K562 (cell line): Measurements from ENCODE around the gene TMEM191C. TPM values are rescaled to one million over a fixed set of nuclear protein-coding genes. Genes with fewer than 3 reads are reported as not detected.
"Not testable (repeated sequence)": the region's sequence is repeated elsewhere in the genome, so short reads cannot be mapped to it uniquely, and the experiment has no call there.

Experiments
- ATAC-seq: fragments of 200-7000 bp; cut with Tn5 transposase; 3 replicates; pipeline ENCODE4 v1.9.1; 2020; ENCODE audit warnings: moderate library complexity
- BruUV-seq: library from RNA; stranded (reverse); fragments of 400-500 nt; replicated peaks from 2 replicates; lab custom pipeline; 2021; lab: Mats Ljungman, UMichigan
- CTCF ChIA-PET: fragments of 300-600 bp; formaldehyde crosslinking; extraction: SDS; loops from one replicate; lab custom pipeline; 2021; ENCODE audit warnings: low intra/inter-chr PET ratio; lab: Yijun Ruan, JAX
- POLR2A ChIA-PET: fragments of 300-600, 350-650 bp; sonication (Branson Sonifier 250); formaldehyde crosslinking; extraction: SDS; loops from one replicate; lab custom pipeline; 2021; ENCODE audit warnings: antibody characterized with exemption, inconsistent platforms; lab: Yijun Ruan, JAX
- DNase-seq, 4 experiments: peaks; one replicate each; pipeline versions ENCODE4 v3.0.0 to v3.0.0-alpha.2; 2011 to 2018; ENCODE audit warnings: low spot score in 3 of 4, mixed read lengths in 3 of 4; ENCODE audit errors: extremely low read depth in 1 of 4
- FAIRE-seq: peaks from 2 replicates; lab custom pipeline; 2011; peaks lifted over from hg19 to GRCh38; lab: Jason Lieb, UNC
- H2AFZ ChIP-seq: 2 replicates; pipeline ENCODE4 v1.6.0; 2011; ENCODE audit warnings: low read depth, low read length, control low read depth, inconsistent platforms
- H3K27ac ChIP-seq: fragments of 200-600 bp; 3 replicates; pipeline ENCODE4 v1.8.0; 2011; ENCODE audit warnings: low read depth, mild to moderate bottlenecking, control low read depth, inconsistent platforms, low read length, moderate library complexity, mixed read lengths; ENCODE audit errors: extremely low read depth
- H3K27me3 ChIP-seq, 2 experiments: fragments of 300-600 bp in 1 of 2; 2 replicates in 1 of 2; 3 replicates in 1 of 2; pipeline versions ENCODE4 v1.6.0 to v1.8.0; 2011; ENCODE audit warnings: inconsistent platforms in 2 of 2, low read length in 2 of 2, mild to moderate bottlenecking in 1 of 2, mixed read lengths in 1 of 2, moderate library complexity in 1 of 2; ENCODE audit not compliant: control insufficient read depth in 2 of 2, insufficient read depth in 2 of 2
- H3K36me3 ChIP-seq: fragments of 300-600 bp; 3 replicates; pipeline ENCODE4 v1.8.0; 2011; ENCODE audit warnings: mild to moderate bottlenecking, low read length, inconsistent platforms; ENCODE audit not compliant: control insufficient read depth, insufficient read depth
- H3K4me1 ChIP-seq, 2 experiments: fragments of 200-600 bp in 1 of 2; replicated peaks in 1 of 2; 2 replicates in 1 of 2; 3 replicates in 1 of 2; pipeline versions ENCODE4 v1.5.1 to v1.8.0; 2011; ENCODE audit warnings: inconsistent platforms in 2 of 2, low read length in 2 of 2, mild to moderate bottlenecking in 1 of 2, mixed read lengths in 1 of 2, moderate library complexity in 1 of 2; ENCODE audit not compliant: control insufficient read depth in 2 of 2, insufficient read depth in 2 of 2
- H3K4me2 ChIP-seq: 2 replicates; pipeline ENCODE4 v1.6.1; 2011; ENCODE audit warnings: low read length, control low read depth, inconsistent platforms, mixed read lengths; ENCODE audit not compliant: insufficient read depth
- H3K4me3 ChIP-seq: fragments of 200-600 bp; sonication (generic), shearing (Covaris generic); 2 replicates; pipeline ENCODE4 v1.5.1; 2016; ENCODE audit warnings: control low read depth, inconsistent platforms
- H3K79me2 ChIP-seq: fragments of 200-600 bp; 3 replicates; pipeline ENCODE4 v1.8.0; 2011; ENCODE audit warnings: low read length, inconsistent platforms; ENCODE audit not compliant: control insufficient read depth, insufficient read depth
- H3K9ac ChIP-seq, 2 experiments: 2 replicates each; pipeline versions ENCODE4 v1.6.0 to v1.6.1; 2011; ENCODE audit warnings: low read depth in 2 of 2, low read length in 2 of 2, control low read depth in 1 of 2, inconsistent platforms in 1 of 2, mild to moderate bottlenecking in 1 of 2, mixed read lengths in 1 of 2; ENCODE audit not compliant: insufficient read depth in 1 of 2
- H3K9me1 ChIP-seq: one replicate; pipeline ENCODE4 v1.6.0; 2011; ENCODE audit warnings: inconsistent platforms, mild to moderate bottlenecking, low read length, moderate library complexity; ENCODE audit not compliant: control insufficient read depth, insufficient read depth
- H3K9me3 ChIP-seq: replicated peaks from 2 replicates; pipeline ENCODE4 v1.5.1; 2011; ENCODE audit warnings: low read depth, low read length, inconsistent platforms; ENCODE audit not compliant: control insufficient read depth, insufficient read depth
- H4K20me1 ChIP-seq: replicated peaks from 2 replicates; pipeline ENCODE4 v1.6.1; 2011; ENCODE audit warnings: low read length, inconsistent platforms, mixed read lengths; ENCODE audit not compliant: control insufficient read depth, insufficient read depth
- CXXC5 ChIP-seq: fragments of 250-450 bp; sonication (Bioruptor Pico); IDR thresholded peaks from 2 replicates; pipeline ENCODE4 v1.8.0; 2022; ENCODE audit warnings: inconsistent platforms, mild to moderate bottlenecking, moderate library complexity
- GATAD2B ChIP-seq: fragments of 450-650 bp; IDR thresholded peaks from 2 replicates; pipeline ENCODE4 v1.6.1; 2017; ENCODE audit warnings: mild to moderate bottlenecking, borderline replicate concordance
- POLR2G ChIP-seq: fragments of 200-400 bp; formaldehyde crosslinking; IDR thresholded peaks from 2 replicates; pipeline ENCODE4 v1.6.1; 2017; ENCODE audit warnings: low read depth, mild to moderate bottlenecking, antibody characterized with exemption, low read length, moderate library complexity
- RB1 ChIP-seq: fragments of 450-650 bp; IDR thresholded peaks from 2 replicates; pipeline ENCODE4 v1.6.1; 2017; ENCODE audit warnings: low read depth, mild to moderate bottlenecking
- THAP12 ChIP-seq: fragments of 250-450 bp; sonication (Bioruptor Pico); IDR thresholded peaks from 2 replicates; pipeline ENCODE4 v1.9.0; 2021; ENCODE audit warnings: mild to moderate bottlenecking, inconsistent platforms
- ZBTB33 ChIP-seq: sonication (generic); formaldehyde crosslinking; IDR thresholded peaks from 2 replicates; pipeline ENCODE4 v1.8.1; 2023; ENCODE audit warnings: mild to moderate bottlenecking, missing genetic modification reagents
- WGBS: fragments of 100-300 bp; shearing (Covaris generic); methylation state at CpG from one replicate; pipeline ENCODE4 v1.1.6; 2016; ENCODE audit warnings: low coverage, mixed read lengths; ENCODE audit not compliant: insufficient coverage; ENCODE audit errors: missing lambda C conversion rate; 5-methylcytosine and 5-hydroxymethylcytosine counted together
- in situ Hi-C: fragments of 300-500 bp; cut with MboI; formaldehyde crosslinking; loops from 4 replicates; pipeline ENCODE4 v1.15.0; 2018; ENCODE audit warnings: inconsistent platforms, mixed read lengths
- intact Hi-C: fragments of 100-400 bp; cut with micrococcal nuclease; formaldehyde crosslinking; loops from 2 replicates; pipeline ENCODE4 v1.14.2; 2022
- polyA plus RNA-seq, 8 experiments: library from polyadenylated mRNA; depleted of rRNA in 4 of 8; stranded (reverse) in 5 of 8; unstranded in 3 of 8; fragments of >200 nt; fragmentation: Nextera tagmentation in 2 of 8; fragmentation: Illumina TruSeq in 1 of 8; extraction: Ambion mirVana in 2 of 8; extraction: Trizol in 1 of 8; gene quantifications; 2 replicates each; pipeline versions ENCODE4 v1.2.1 to v1.2.3, GENCODE V29; 2011 to 2014; ENCODE audit warnings: inconsistent platforms in 1 of 8, missing spikeins in 1 of 8
- total RNA-seq, 7 experiments: library from RNA; depleted of rRNA in 6 of 7; stranded (reverse); fragments of >200 nt in 6 of 7; fragmentation: Illumina TruSeq in 2 of 7; extraction: Trizol in 2 of 7; gene quantifications; 2 replicates each; pipeline versions ENCODE4 v1.2.1 to v1.2.3, GENCODE V29; 2011 to 2021; ENCODE audit warnings: low replicate concordance in 1 of 7

TMEM191C gene
- total and polyA plus RNA-seq, 9 of the 15 experiments (the other 6 are each of a cell fraction or from before 2014, with no cell fraction given): 0.15 to 7.1 (median 1.1) TPM

GRCh38 chr22:21468194-21469096 lies 1.3 kb downstream of the TMEM191C start (continued):
- TF ChIP-seq CXXC5 (CRISPR knock-in tag): peak; percentile 76

GRCh38 chr22:21469097-21469994 lies 2.2 kb downstream of the TMEM191C start:
- H3K79me2 ChIP-seq, H3K27me3 ChIP-seq, ATAC-seq, H3K4me2 ChIP-seq, H4K20me1 ChIP-seq, POLR2A ChIA-PET, H3K36me3 ChIP-seq, CTCF ChIA-PET, H2AFZ ChIP-seq, FAIRE-seq, H3K4me3 ChIP-seq, H3K9me1 ChIP-seq, BruUV-seq, H3K27ac ChIP-seq, in situ Hi-C loops, H3K9me3 ChIP-seq, DNase-seq, H3K9ac ChIP-seq, intact Hi-C loops: not testable (repeated sequence)
- peaks cover 0 to 11% of the 10 kb centered on the region in 2 experiments; a peak in 2 of 5 replicates for H3K4me1 ChIP-seq
- 88% methylated on average over 44 of the region's 87 CpGs for WGBS
- 0 out of 2 replicates have a peak, but pooled peaks have one; percentile 15 for TF ChIP-seq ZBTB33
- TF ChIP-seq POLR2G: peak; percentile 57; the same call in 1 of the 2 replicates
- TF ChIP-seq RB1: 0 out of 2 replicates have a peak, but pooled peaks have one; percentile 16
- peak; percentile 53; the same call in 1 of the 2 replicates for TF ChIP-seq GATAD2B
- TF ChIP-seq THAP12 (CRISPR knock-in tag): peak; percentile 66; the same call in 1 of the 2 replicates

GRCh38 chr22:21472984-21473383 lies 5.8 kb downstream of the TMEM191C start:
- CTCF ChIA-PET, ATAC-seq, intact Hi-C loops, H3K79me2 ChIP-seq, FAIRE-seq, H3K27me3 ChIP-seq, H3K36me3 ChIP-seq, H3K9me3 ChIP-seq, H3K27ac ChIP-seq, H3K9me1 ChIP-seq, POLR2A ChIA-PET, DNase-seq, BruUV-seq, in situ Hi-C loops, H4K20me1 ChIP-seq, H2AFZ ChIP-seq, H3K4me2 ChIP-seq, H3K4me3 ChIP-seq, H3K9ac ChIP-seq: not testable (repeated sequence)
- WGBS: no CpG with 5 or more reads among the region's 11 CpGs
- peaks cover 0 to 11% of the 10 kb centered on the region in 2 experiments; a peak in 2 of 5 replicates for H3K4me1 ChIP-seq
